GM12878 (cell line): ENCODE measurements around the gene YEATS2. TPM values are rescaled to one million over a fixed set of nuclear protein-coding genes. Genes with fewer than 3 reads are reported as not detected.

Source experiments
- ATAC-seq: fragments of 200-7000 bp; cut with Tn5 transposase; 3 replicates; pipeline ENCODE4 v1.9.1; 2020; ENCODE audit warnings: mild to moderate bottlenecking, moderate library complexity
- BruUV-seq: library from RNA; stranded (reverse); fragments of 400-500 nt; replicated peaks from 2 replicates; lab custom pipeline; 2021; lab: Mats Ljungman, UMichigan
- CTCF ChIA-PET: fragments of 300-600 bp; sonication (Branson Sonifier 250); formaldehyde crosslinking; extraction: SDS; loops from one replicate; lab custom pipeline; 2021; ENCODE audit warnings: inconsistent platforms; lab: Yijun Ruan, JAX
- POLR2A ChIA-PET: fragments of 350-600 bp; formaldehyde crosslinking; extraction: SDS; loops from one replicate; lab custom pipeline; 2021; ENCODE audit warnings: inconsistent platforms; lab: Charles Lee
- RAD21 ChIA-PET: fragments of 300-600 bp; sonication (Branson Sonifier 250); formaldehyde crosslinking; loops from one replicate; lab custom pipeline; 2023; ENCODE audit warnings: antibody characterized with exemption; ENCODE audit not compliant: unreplicated experiment; lab: Charles Lee
- SMC1A ChIA-PET: fragments of 300-600 bp; sonication (Branson Sonifier 250); formaldehyde crosslinking; loops from one replicate; lab custom pipeline; 2023; ENCODE audit not compliant: unreplicated experiment, uncharacterized antibody; lab: Charles Lee
- DNase-seq: peaks from one replicate; pipeline ENCODE4 v3.0.0-alpha.2; 2011; ENCODE audit warnings: low read depth, low spot score
- FAIRE-seq: peaks from 3 replicates; lab custom pipeline; 2011; peaks lifted over from hg19 to GRCh38; lab: Jason Lieb, UNC
- H2AFZ ChIP-seq: 2 replicates; pipeline ENCODE4 v1.6.0; 2011; ENCODE audit warnings: low read depth, low read length, control low read depth; ENCODE audit not compliant: control insufficient read depth
- H3K27ac ChIP-seq: 2 replicates; pipeline ENCODE4 v1.5.1; 2011; ENCODE audit warnings: control low read depth; ENCODE audit not compliant: control insufficient read depth, insufficient read depth
- H3K27me3 ChIP-seq, 2 experiments: replicated peaks in 1 of 2; 2 replicates each; pipeline versions ENCODE4 v1.6.0 to v1.6.1; 2011; ENCODE audit warnings: low read length in 1 of 2; ENCODE audit not compliant: control insufficient read depth in 2 of 2, insufficient read depth in 2 of 2
- H3K36me3 ChIP-seq, 2 experiments: 2 replicates each; pipeline ENCODE4 v1.5.1; 2011; ENCODE audit warnings: low read length in 1 of 2; ENCODE audit not compliant: control insufficient read depth in 2 of 2, insufficient read depth in 2 of 2
- H3K4me1 ChIP-seq: 2 replicates; pipeline ENCODE4 v1.6.1; 2011; ENCODE audit warnings: mild to moderate bottlenecking, low read length, moderate library complexity, mixed read lengths; ENCODE audit not compliant: control insufficient read depth, insufficient read depth
- H3K4me2 ChIP-seq: 2 replicates; pipeline ENCODE4 v1.6.0; 2011; ENCODE audit warnings: control low read depth; ENCODE audit not compliant: control insufficient read depth, insufficient read depth
- H3K4me3 ChIP-seq: fragments of 200-600 bp; sonication (generic); 2 replicates; pipeline ENCODE4 v1.5.1; 2016
- H3K79me2 ChIP-seq: 2 replicates; pipeline ENCODE4 v1.6.0; 2011; ENCODE audit warnings: low read length; ENCODE audit not compliant: control insufficient read depth, insufficient read depth
- H3K9ac ChIP-seq: 2 replicates; pipeline ENCODE4 v1.8.0; 2011; ENCODE audit warnings: low read length, control low read depth, mixed read lengths; ENCODE audit not compliant: control insufficient read depth, insufficient read depth
- H3K9me3 ChIP-seq: replicated peaks from 3 replicates; pipeline ENCODE4 v1.5.1; 2011; ENCODE audit warnings: mild to moderate bottlenecking, low read length; ENCODE audit not compliant: control insufficient read depth, insufficient read depth
- H4K20me1 ChIP-seq: 2 replicates; pipeline ENCODE4 v1.6.0; 2011; ENCODE audit not compliant: control insufficient read depth, insufficient read depth
- GABPA ChIP-seq: IDR thresholded peaks from 2 replicates; pipeline ENCODE4 v1.6.1; 2014; ENCODE audit warnings: antibody characterized with exemption, low read depth, mild to moderate bottlenecking, inconsistent platforms
- MAX ChIP-seq: IDR thresholded peaks from 2 replicates; pipeline ENCODE4 v1.6.1; 2012; ENCODE audit warnings: low read depth, low read length, improper control_type of control experiment
- MLLT1 ChIP-seq: fragments of 450-650 bp; IDR thresholded peaks from 2 replicates; pipeline ENCODE4 v1.6.1; 2016; ENCODE audit warnings: mild to moderate bottlenecking
- POLR2A ChIP-seq: IDR thresholded peaks from 2 replicates; pipeline ENCODE4 v1.6.1; 2011; ENCODE audit warnings: low read depth, mild to moderate bottlenecking, low read length
- WGBS: methylation state at CpG from one replicate; pipeline ENCODE4 v1.1.6; 2016; ENCODE audit warnings: low lambda C conversion rate; ENCODE audit not compliant: insufficient replicate concordance, insufficient coverage; ENCODE audit errors: missing lambda C conversion rate; 5-methylcytosine and 5-hydroxymethylcytosine counted together
- in situ Hi-C: fragments of 300-500 bp; cut with MboI; formaldehyde crosslinking; loops from 9 replicates; pipeline ENCODE4 v1.14.3; 2018; ENCODE audit warnings: mixed read lengths
- intact Hi-C: fragments of 100-400 bp; cut with micrococcal nuclease; formaldehyde crosslinking; loops from one replicate; pipeline ENCODE4 v1.14.2; 2022; ENCODE audit not compliant: unreplicated experiment
- polyA plus RNA-seq, 11 experiments: library from polyadenylated mRNA; depleted of rRNA in 4 of 11; unstranded in 6 of 11; stranded (reverse) in 5 of 11; fragments of >200 nt; fragmentation: Nextera tagmentation in 4 of 11; fragmentation: Illumina TruSeq in 1 of 11; extraction: Ambion mirVana in 4 of 11; extraction: Trizol in 1 of 11; gene quantifications; 1 replicate in 1 of 11; 2 replicates in 10 of 11; pipeline versions ENCODE4 v1.2.1 to v1.2.3, GENCODE V29; 2011 to 2016; ENCODE audit warnings: inconsistent platforms in 2 of 11, missing spikeins in 2 of 11, low read depth in 1 of 11
- total RNA-seq, 4 experiments: library from RNA; depleted of rRNA in 3 of 4; stranded (reverse); fragments of >200 nt in 3 of 4; fragmentation: Illumina TruSeq in 1 of 4; extraction: Trizol in 1 of 4; gene quantifications; 2 replicates each; pipeline versions ENCODE4 v1.2.1 to v1.2.3, GENCODE V29; 2013 to 2021

Gene YEATS2
- total and polyA plus RNA-seq, 10 of the 15 experiments (the other 5 are each of a cell fraction or from before 2014, with no cell fraction given), result 1.9 to 65.3 (median 25.8) TPM

GRCh38 chr3:183818041-183818620, 120.5 kb downstream of the YEATS2 start:
- Histone ChIP-seq H3K4me3 (no peak overlapping the region), H2AFZ (no peak overlapping the region), H3K4me1 (peaks cover 11% of the 10 kb centered on the region), H3K79me2 (no peaks in the 10 kb centered on the region), H3K4me2 (no peak overlapping the region), H4K20me1 (no peaks in the 10 kb centered on the region), H3K9me3 (no peaks in the 10 kb centered on the region), H3K9ac (no peak overlapping the region), H3K27me3 (no peaks in the 10 kb centered on the region), H3K27ac (no peak overlapping the region), H3K36me3 (no peaks in the 10 kb centered on the region; a peak in 2 of 4 replicates)
- intact Hi-C loops, result no loop called here
- WGBS, result 68% methylated on average over 14 of the region's 14 CpGs
- in situ Hi-C loops, result no loop called here
- no TSS peak for BruUV-seq
- TF ChIP-seq GABPA (no peak), POLR2A (0 out of 2 replicates have a peak, but pooled peaks have one; percentile 29), MAX (no peak), MLLT1 (no peak)
- SMC1A ChIA-PET, result interaction anchor here (0.6 to 1.1 kb wide), 2 partner anchors 9 to 480 kb away, joined by 3 read pairs; no protein-coding TSS in a partner anchor
- POLR2A ChIA-PET, result no interaction called here
- CTCF ChIA-PET, result no interaction called here
- RAD21 ChIA-PET, result no interaction called here
- FAIRE-seq, result no peak
- no peak for DNase-seq
- ATAC-seq, result no peak
